ENCODE data around the gene DDX11. TPM values are rescaled to one million over a fixed set of nuclear protein-coding genes. Genes with fewer than 3 reads are reported as not detected.
"Not testable (repeated sequence)": the region's sequence is repeated elsewhere in the genome, so short reads cannot be mapped to it uniquely, and the experiment has no call there.

Gene DDX11
- total RNA-seq, 2 experiments from 2014 or later: 136 to 155 TPM

DNA sequence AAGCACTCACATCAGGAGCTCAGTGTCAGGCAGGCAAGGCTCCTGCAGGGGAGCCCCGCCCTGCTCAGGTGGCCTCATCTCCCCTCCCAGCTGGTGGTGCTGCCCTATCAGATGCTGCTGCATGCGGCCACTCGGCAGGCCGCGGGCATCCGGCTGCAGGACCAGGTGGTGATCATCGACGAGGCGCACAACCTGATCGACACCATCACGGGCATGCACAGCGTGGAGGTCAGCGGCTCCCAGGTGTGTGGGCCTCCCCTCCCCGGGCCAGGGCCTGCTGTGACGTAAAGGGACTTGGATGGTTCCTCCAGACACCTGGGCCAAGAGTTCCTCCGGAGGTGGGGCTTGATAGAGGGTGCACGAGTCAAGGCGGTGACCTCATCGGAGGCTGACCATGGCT, 18.0 kb downstream of the DDX11 start:
- DNase-seq; CTCF ChIA-PET; H3K4me1 Mint-ChIP-seq (ENCODE audit: low read depth); H3K4me3 Mint-ChIP-seq; H3K9me3 Mint-ChIP-seq; H3K27ac Mint-ChIP-seq; H3K27me3 Mint-ChIP-seq (ENCODE audit: low read depth); intact Hi-C loops (cut with micrococcal nuclease): not testable (repeated sequence)
- H3K36me3 Mint-ChIP-seq (ENCODE audit: low read depth): peaks cover 24% of the 10 kb centered on the region

DNA sequence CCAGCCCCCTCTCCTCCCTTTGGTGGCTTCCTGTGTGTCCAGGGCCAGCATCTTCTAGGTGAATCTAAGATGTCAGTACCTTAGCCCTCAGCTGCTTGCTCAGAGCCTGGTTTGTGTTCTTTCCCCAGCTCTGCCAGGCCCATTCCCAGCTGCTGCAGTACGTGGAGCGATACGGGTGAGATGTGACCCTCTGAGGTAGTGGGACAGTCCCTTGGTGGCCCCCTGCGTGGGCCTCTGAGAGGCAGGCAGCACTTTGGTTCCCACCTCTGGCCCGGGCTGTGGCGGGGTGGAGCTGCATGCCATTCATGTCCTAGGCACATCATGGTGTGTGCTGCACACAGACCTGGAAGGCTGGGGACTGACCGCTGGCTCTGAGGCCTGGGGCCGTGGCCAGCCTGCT, 19.1 kb downstream of the DDX11 start:
- H3K4me1 Mint-ChIP-seq (ENCODE audit: low read depth); DNase-seq; H3K4me3 Mint-ChIP-seq; H3K27ac Mint-ChIP-seq; CTCF ChIA-PET; H3K27me3 Mint-ChIP-seq (ENCODE audit: low read depth); H3K9me3 Mint-ChIP-seq; intact Hi-C loops (cut with micrococcal nuclease): not testable (repeated sequence)
- H3K36me3 Mint-ChIP-seq (ENCODE audit: low read depth): peaks cover 29% of the 10 kb centered on the region

DNA sequence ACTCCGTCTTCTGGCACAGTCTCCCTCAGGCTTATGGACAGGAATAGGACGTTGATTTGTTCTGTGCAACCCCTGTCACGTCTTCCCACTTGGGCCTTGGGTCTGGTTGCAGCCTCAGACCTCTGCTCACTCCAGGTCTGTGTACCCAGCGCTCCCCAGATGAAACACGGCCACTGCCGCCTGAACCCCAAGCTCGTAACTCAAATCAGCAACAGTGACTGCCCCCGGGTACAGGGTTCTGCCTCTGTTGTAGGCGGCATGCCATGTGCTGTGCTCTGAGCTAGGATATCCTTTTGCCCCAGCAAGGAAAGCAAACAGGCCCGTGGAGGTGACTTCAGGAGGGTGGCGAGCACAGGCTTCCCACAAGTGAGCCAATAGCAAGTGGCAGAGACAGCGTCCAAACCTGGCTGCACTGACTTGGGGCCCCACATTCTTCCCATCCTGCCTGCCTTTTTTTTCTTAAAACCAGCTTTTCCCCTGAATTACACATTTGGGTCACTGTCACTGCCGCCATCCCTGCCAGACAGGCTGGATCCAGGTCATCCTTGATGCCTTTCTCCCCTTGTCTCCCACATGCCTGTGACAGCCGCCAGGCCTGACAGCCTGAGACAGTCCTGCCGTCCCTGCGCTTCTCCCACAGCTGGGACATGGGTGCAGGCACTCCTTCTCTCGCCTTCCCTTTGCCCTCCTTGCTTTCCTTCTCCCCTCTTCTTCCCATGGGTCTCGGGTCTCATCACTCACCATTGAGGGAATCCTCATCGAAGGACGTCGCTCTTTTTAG, 21.6 kb downstream of the DDX11 start:
- CTCF ChIA-PET; H3K9me3 Mint-ChIP-seq; H3K4me1 Mint-ChIP-seq (ENCODE audit: low read depth); H3K27me3 Mint-ChIP-seq (ENCODE audit: low read depth); intact Hi-C loops (cut with micrococcal nuclease); DNase-seq; H3K27ac Mint-ChIP-seq; H3K4me3 Mint-ChIP-seq: not testable (repeated sequence)
- H3K36me3 Mint-ChIP-seq (ENCODE audit: low read depth): peaks cover 26% of the 10 kb centered on the region

DNA sequence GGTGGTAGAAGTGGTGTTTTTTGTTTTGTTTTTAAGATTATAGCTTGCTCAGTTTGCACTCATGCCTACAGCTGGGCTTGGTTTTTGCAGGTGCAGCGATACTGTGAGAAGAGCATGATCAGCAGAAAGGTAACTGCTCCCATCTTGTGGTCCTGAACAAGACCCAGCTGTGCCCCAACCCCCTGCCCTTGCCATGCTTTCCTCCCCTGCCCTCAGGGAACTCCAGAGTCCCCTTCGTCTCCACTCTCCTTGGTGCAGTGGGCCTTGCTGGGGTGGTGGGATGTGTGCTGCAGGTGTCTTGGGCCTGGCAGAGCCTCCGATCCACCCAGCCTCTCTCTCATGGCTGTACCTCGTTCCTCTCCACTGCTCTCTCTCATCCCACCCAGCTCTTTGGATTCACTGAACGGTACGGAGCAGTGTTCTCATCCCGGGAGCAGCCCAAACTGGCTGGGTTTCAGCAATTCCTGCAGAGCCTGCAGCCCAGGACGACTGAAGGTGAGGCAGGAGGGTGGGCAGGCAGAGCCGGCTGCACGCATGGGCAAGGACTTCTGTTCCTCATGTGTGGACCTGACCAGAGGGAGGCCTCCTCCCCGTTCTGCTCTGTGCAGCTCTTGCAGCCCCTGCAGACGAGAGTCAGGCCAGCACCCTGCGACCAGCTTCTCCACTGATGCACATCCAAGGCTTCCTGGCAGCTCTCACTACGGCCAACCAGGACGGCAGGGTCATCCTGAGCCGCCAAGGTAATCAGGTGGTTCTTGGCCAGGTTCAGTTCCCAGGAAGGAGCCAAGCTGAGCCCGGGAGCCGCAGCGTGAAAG, 22.8 kb downstream of the DDX11 start:
- H3K36me3 Mint-ChIP-seq (ENCODE audit: low read depth): peaks cover 26% of the 10 kb centered on the region
- intact Hi-C loops (cut with micrococcal nuclease); DNase-seq; H3K9me3 Mint-ChIP-seq; H3K4me1 Mint-ChIP-seq (ENCODE audit: low read depth); H3K27ac Mint-ChIP-seq; H3K4me3 Mint-ChIP-seq; H3K27me3 Mint-ChIP-seq (ENCODE audit: low read depth); CTCF ChIA-PET: not testable (repeated sequence)

DNA sequence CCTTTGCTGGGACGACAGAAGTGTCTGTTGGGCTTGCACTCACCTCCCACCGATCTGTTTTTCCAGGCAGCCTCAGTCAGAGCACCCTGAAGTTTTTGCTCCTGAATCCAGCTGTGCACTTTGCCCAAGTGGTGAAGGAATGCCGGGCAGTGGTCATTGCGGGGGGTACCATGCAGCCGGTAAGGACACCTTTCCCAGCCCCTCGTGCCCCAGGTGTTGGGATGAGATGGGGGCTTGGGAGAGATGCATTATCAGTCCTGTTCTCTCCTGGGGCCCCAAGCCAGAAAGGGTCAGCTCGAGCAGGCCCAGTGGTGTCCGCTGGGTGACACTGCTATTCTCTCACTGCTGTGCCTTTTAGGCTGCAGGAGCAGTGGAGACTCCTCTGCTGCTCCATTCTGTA, 24.2 kb downstream of the DDX11 start:
- H3K27me3 Mint-ChIP-seq (ENCODE audit: low read depth); CTCF ChIA-PET; H3K4me3 Mint-ChIP-seq; H3K4me1 Mint-ChIP-seq (ENCODE audit: low read depth); H3K9me3 Mint-ChIP-seq; intact Hi-C loops (cut with micrococcal nuclease); DNase-seq; H3K27ac Mint-ChIP-seq: not testable (repeated sequence)
- peaks cover 29% of the 10 kb centered on the region for H3K36me3 Mint-ChIP-seq (ENCODE audit: low read depth)

DNA sequence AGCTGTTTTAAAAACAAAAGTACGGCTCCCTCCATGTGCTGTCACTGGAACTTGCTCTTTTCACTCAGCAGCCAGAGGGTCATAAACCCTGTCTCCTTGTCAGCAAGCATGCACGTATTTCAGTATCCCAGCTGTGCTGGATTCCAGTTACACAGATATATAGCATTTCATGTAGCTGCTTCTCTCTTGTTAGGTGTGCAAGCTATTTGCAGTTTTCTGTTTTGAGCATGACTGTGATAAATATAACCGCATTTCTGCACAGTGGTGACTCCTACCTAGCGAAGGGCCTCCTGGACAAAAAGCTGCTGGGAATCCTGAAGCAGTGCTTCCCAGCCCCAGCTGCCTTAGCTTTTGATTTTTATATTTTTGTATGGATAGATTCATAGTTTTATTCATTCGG, 24.7 kb downstream of the DDX11 start:
- H3K27me3 Mint-ChIP-seq (ENCODE audit: low read depth); H3K27ac Mint-ChIP-seq; DNase-seq; H3K9me3 Mint-ChIP-seq; H3K4me1 Mint-ChIP-seq (ENCODE audit: low read depth); intact Hi-C loops (cut with micrococcal nuclease); CTCF ChIA-PET; H3K4me3 Mint-ChIP-seq: not testable (repeated sequence)
- H3K36me3 Mint-ChIP-seq (ENCODE audit: low read depth): peaks cover 31% of the 10 kb centered on the region

DNA sequence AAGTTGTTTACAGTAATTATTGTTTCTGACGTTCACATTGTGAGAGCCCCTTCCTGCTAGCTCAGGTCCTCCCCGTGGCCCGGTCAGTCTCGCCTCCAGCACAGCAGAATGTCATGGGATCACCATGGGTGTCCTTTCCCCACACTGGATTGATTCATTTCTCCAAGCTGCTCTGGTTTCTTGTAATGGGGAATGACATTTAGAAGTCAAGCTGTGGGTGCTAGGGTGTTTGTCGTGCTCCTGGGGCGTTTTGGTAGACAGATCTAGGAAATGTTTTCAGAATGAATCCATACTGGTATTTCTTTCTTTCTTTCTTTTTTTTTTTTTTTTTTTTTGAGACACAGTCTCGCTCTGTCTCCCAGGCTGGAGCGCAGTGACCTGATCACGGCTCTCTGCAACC, 25.1 kb downstream of the DDX11 start:
- H3K27me3 Mint-ChIP-seq (ENCODE audit: low read depth); H3K9me3 Mint-ChIP-seq; H3K27ac Mint-ChIP-seq; DNase-seq; intact Hi-C loops (cut with micrococcal nuclease); H3K4me1 Mint-ChIP-seq (ENCODE audit: low read depth); H3K4me3 Mint-ChIP-seq; CTCF ChIA-PET: not testable (repeated sequence)
- peaks cover 34% of the 10 kb centered on the region for H3K36me3 Mint-ChIP-seq (ENCODE audit: low read depth)

DNA sequence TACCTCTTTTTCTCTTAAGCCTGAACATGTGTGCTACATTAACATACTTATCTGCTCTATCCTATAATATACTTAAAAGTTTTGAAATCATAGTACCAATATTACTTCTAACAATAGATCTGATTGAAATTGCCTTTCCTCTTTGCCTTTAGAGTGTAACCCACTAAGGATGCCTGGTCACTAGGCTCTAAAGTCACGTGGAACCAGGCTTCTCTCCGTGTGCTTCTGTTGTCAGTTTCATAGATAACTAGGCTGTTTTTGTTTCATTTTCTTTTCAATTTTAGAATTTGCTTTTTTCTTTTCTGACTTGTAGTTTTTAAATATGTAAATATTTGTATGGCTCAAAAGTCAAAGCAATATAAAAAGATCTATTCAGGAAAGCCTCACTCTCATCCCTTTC, 25.8 kb downstream of the DDX11 start:
- H3K4me3 Mint-ChIP-seq; intact Hi-C loops (cut with micrococcal nuclease); H3K9me3 Mint-ChIP-seq; H3K27ac Mint-ChIP-seq; CTCF ChIA-PET; DNase-seq; H3K4me1 Mint-ChIP-seq (ENCODE audit: low read depth); H3K27me3 Mint-ChIP-seq (ENCODE audit: low read depth): not testable (repeated sequence)
- H3K36me3 Mint-ChIP-seq (ENCODE audit: low read depth): peaks cover 36% of the 10 kb centered on the region

DNA sequence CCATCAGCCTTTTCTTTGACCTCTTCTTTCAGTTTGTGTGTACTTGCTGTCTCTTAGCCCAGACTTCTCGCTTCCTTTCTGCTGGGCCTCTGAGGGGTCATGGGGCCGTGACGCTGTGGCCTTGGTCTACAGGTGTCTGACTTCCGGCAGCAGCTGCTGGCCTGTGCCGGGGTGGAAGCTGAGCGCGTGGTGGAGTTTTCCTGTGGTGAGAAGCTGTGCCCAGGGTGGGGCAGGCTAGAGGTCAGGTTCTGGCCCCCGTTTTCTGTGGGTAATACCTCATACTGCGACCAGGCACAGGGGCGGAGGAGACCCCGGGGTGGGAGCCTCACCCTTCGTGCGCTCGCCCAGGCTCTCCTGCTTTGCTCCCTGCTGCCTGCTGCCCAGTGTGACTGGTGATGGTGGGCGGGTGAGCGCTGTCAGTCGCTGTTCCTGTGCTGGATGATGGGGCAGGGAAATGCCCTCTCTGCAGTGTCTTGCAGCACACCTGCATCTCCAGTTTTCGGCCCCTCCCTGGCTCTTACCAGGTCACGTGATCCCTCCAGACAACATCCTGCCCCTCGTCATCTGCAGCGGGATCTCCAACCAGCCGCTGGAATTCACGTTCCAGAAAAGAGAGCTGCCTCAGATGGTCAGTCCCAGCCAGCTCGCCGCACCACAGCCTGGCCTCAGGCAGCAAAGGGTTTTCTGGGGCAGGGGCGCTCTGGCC, 27.0 kb downstream of the DDX11 start:
- DNase-seq; H3K9me3 Mint-ChIP-seq; intact Hi-C loops (cut with micrococcal nuclease); H3K4me3 Mint-ChIP-seq; H3K27ac Mint-ChIP-seq; H3K27me3 Mint-ChIP-seq (ENCODE audit: low read depth); H3K4me1 Mint-ChIP-seq (ENCODE audit: low read depth); CTCF ChIA-PET: not testable (repeated sequence)
- H3K36me3 Mint-ChIP-seq (ENCODE audit: low read depth): peaks cover 33% of the 10 kb centered on the region

DNA sequence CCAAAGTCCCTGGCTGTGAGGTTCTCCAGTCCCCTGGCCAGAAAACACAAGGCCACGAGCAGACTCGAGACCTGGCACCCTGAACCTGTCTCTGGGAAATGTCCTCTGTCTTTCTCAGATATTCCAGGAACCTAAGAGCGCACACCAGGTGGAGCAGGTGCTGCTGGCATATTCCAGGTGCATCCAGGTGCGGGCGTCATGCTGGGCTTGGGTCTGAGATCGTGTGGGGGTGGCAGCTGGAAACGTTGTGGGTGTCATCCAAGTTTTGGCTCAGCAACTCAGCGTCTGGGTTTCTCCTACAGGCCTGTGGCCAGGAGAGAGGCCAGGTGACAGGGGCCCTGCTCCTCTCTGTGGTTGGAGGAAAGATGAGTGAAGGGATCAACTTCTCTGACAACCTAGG, 28.5 kb downstream of the DDX11 start:
- peaks cover 22% of the 10 kb centered on the region for H3K36me3 Mint-ChIP-seq (ENCODE audit: low read depth)
- H3K9me3 Mint-ChIP-seq; H3K27ac Mint-ChIP-seq; H3K27me3 Mint-ChIP-seq (ENCODE audit: low read depth); H3K4me1 Mint-ChIP-seq (ENCODE audit: low read depth); H3K4me3 Mint-ChIP-seq; CTCF ChIA-PET; intact Hi-C loops (cut with micrococcal nuclease); DNase-seq: not testable (repeated sequence)

DNA sequence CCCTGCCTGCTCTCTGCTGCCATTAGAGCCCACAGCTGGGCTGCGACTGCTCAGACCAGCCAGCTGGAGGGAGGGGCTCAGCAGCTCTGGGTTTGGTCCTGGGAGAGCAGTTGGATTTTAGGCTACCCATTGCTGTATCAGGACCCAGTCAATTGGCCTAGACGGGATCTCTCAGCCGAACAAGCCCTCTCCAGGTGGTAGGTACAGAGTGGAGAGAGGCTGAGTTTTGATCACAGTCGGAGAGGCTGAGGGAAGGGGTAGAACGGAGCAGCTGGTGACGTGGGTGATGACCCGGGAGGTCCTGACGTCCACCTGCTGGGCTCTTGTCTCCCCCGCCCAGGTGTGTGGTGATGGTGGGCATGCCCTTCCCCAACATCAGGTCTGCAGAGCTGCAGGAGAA, 28.9 kb downstream of the DDX11 start:
- H3K4me3 Mint-ChIP-seq; intact Hi-C loops (cut with micrococcal nuclease); H3K9me3 Mint-ChIP-seq; DNase-seq; H3K27me3 Mint-ChIP-seq (ENCODE audit: low read depth); H3K4me1 Mint-ChIP-seq (ENCODE audit: low read depth); CTCF ChIA-PET; H3K27ac Mint-ChIP-seq: not testable (repeated sequence)
- H3K36me3 Mint-ChIP-seq (ENCODE audit: low read depth): peaks cover 22% of the 10 kb centered on the region

DNA sequence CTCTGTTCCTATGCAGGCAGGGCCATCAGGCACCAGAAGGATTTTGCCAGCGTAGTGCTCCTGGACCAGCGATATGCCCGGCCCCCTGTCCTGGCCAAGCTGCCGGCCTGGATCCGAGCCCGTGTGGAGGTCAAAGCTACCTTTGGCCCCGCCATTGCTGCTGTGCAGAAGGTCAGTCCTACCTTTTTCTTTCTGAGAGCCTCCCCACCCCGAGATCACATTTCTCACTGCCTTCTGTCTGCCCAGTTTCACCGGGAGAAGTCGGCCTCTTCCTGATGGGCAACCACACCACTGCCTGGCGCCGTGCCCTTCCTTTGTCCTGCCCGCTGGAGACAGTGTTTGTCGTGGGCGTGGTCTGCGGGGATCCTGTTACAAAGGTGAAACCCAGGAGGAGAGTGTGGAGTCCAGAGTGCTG, 29.9 kb downstream of the DDX11 start:
- H3K9me3 Mint-ChIP-seq; H3K27me3 Mint-ChIP-seq (ENCODE audit: low read depth); intact Hi-C loops (cut with micrococcal nuclease); H3K27ac Mint-ChIP-seq; CTCF ChIA-PET; DNase-seq; H3K4me1 Mint-ChIP-seq (ENCODE audit: low read depth); H3K4me3 Mint-ChIP-seq: not testable (repeated sequence)
- H3K36me3 Mint-ChIP-seq (ENCODE audit: low read depth): peaks cover 22% of the 10 kb centered on the region
